ENCODE data around the gene CLIC4. TPM values are rescaled to one million over a fixed set of nuclear protein-coding genes. Genes with fewer than 3 reads are reported as not detected.

Gene CLIC4
- total RNA-seq, 4 donors from 2014 or later = 37.3 to 74.5 (median 45.6) TPM

- Histone ChIP-seq H3K27ac (no peak overlapping the region), H3K36me3 (no peaks in the 10 kb centered on the region), H3K4me1 (no peaks in the 10 kb centered on the region), H3K27me3 (peaks cover 0 to 10% (median 0%) of the 10 kb centered on the region in 3 donors), H3K4me3 (no peak overlapping the region), H3K9me3 (no peaks in the 10 kb centered on the region)
- no peak for DNase-seq
- in situ Hi-C loops (cut with MboI; ENCODE audit: low sequenced_read_pairs in 4 of 4) (no loop called here), intact Hi-C loops (cut with DNase I; ENCODE audit: low total_unique reads) (no loop called here)
- TF ChIP-seq POLR2A (IDR thresholded peaks at IDR 0.05) (no peak), CTCF (IDR thresholded peaks at IDR 0.05 in 4 of 5, conservative IDR thresholded peaks at IDR 0.05 in 1 of 5) (no peak)
- ATAC-seq = no peak
Observed at GRCh38 chr1:24878775-24879742, 133.8 kb downstream of the CLIC4 start.

- Histone ChIP-seq H3K9me3 (no peaks in the 10 kb centered on the region), H3K4me1 (no peaks in the 10 kb centered on the region), H3K27ac (no peak overlapping the region), H3K4me3 (no peak overlapping the region), H3K36me3 (no peaks in the 10 kb centered on the region), H3K27me3 (peaks cover 0 to 10% (median 0%) of the 10 kb centered on the region in 3 donors)
- TF ChIP-seq POLR2A (IDR thresholded peaks at IDR 0.05) (no peak), CTCF (IDR thresholded peaks at IDR 0.05 in 4 of 5, conservative IDR thresholded peaks at IDR 0.05 in 1 of 5) (no peak)
- intact Hi-C loops (cut with DNase I; ENCODE audit: low total_unique reads) (no loop called here), in situ Hi-C loops (cut with MboI; ENCODE audit: low sequenced_read_pairs in 4 of 4) (no loop called here)
- ATAC-seq (no peak), DNase-seq (no peak)
Observed at GRCh38 chr1:24881034-24881433, 135.8 kb downstream of the CLIC4 start.

- Histone ChIP-seq H3K27me3 (peaks cover 0 to 3% (median 0%) of the 10 kb centered on the region in 3 donors), H3K4me3 (no peak overlapping the region), H3K4me1 (no peaks in the 10 kb centered on the region), H3K9me3 (no peaks in the 10 kb centered on the region), H3K36me3 (no peaks in the 10 kb centered on the region), H3K27ac (no peak overlapping the region)
- DNase-seq (no peak), ATAC-seq (no peak)
- intact Hi-C loops (cut with DNase I; ENCODE audit: low total_unique reads) (no loop called here), in situ Hi-C loops (cut with MboI; ENCODE audit: low sequenced_read_pairs in 4 of 4) (no loop called here)
- no peak for TF ChIP-seq CTCF (IDR thresholded peaks at IDR 0.05 in 4 of 5, conservative IDR thresholded peaks at IDR 0.05 in 1 of 5)
Observed at GRCh38 chr1:24884751-24885150, 139.5 kb downstream of the CLIC4 start.

- DNase-seq = no peak
- in situ Hi-C loops (cut with MboI; ENCODE audit: low sequenced_read_pairs in 4 of 4) (no loop called here), intact Hi-C loops (cut with DNase I; ENCODE audit: low total_unique reads) (no loop called here)
- Histone ChIP-seq H3K27ac (no peak overlapping the region), H3K4me3 (no peak overlapping the region), H3K4me1 (no peaks in the 10 kb centered on the region), H3K36me3 (no peaks in the 10 kb centered on the region), H3K27me3 (peaks cover 0 to 3% (median 0%) of the 10 kb centered on the region in 3 donors), H3K9me3 (no peaks in the 10 kb centered on the region)
- TF ChIP-seq CTCF (IDR thresholded peaks at IDR 0.05 in 4 of 5, conservative IDR thresholded peaks at IDR 0.05 in 1 of 5) (no peak), POLR2A (IDR thresholded peaks at IDR 0.05) (no peak)
- no peak for ATAC-seq
Observed at GRCh38 chr1:24886241-24886640, 141.0 kb downstream of the CLIC4 start.
